Neural progenitor cell (in vitro differentiated cells): ENCODE measurements around the gene IRS2.

ENCODE experiments used
- EZH2phosphoT487 ChIP-seq: fragments of 200-600 bp; sonication (generic); IDR thresholded peaks from 2 replicates; pipeline ENCODE4 v1.6.1; 2017; ENCODE audit warnings: antibody characterized with exemption
- TF ChIP-seq, protein P1 (sequence below): fragments of 200-600 bp; sonication (generic); IDR thresholded peaks from 2 replicates; pipeline ENCODE4 v1.5.1; 2017; ENCODE audit warnings: antibody characterized with exemption, mild to moderate bottlenecking

DNA sequence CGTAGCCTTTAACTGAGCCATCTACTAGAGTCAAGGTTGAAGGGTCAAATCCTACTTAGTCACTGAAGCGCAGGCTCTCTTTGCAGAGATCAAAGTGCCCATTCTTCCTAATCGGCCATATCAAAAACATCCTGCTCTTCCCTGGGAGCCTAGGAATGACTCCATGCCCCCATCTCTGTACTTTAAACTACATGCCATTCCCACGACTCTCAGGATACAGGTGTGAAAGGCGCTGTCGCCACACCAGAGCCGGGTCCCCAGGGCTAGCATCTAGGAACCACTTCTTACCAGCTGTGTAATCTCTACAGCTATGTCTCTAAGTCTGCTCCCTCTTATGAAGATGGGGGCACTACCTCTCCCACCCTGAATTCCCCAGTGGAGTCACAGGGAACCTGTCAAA lies 22.3 kb downstream of the IRS2 start:
- TF ChIP-seq EZH2phosphoT487, result no peak
- TF ChIP-seq, protein P1, sequence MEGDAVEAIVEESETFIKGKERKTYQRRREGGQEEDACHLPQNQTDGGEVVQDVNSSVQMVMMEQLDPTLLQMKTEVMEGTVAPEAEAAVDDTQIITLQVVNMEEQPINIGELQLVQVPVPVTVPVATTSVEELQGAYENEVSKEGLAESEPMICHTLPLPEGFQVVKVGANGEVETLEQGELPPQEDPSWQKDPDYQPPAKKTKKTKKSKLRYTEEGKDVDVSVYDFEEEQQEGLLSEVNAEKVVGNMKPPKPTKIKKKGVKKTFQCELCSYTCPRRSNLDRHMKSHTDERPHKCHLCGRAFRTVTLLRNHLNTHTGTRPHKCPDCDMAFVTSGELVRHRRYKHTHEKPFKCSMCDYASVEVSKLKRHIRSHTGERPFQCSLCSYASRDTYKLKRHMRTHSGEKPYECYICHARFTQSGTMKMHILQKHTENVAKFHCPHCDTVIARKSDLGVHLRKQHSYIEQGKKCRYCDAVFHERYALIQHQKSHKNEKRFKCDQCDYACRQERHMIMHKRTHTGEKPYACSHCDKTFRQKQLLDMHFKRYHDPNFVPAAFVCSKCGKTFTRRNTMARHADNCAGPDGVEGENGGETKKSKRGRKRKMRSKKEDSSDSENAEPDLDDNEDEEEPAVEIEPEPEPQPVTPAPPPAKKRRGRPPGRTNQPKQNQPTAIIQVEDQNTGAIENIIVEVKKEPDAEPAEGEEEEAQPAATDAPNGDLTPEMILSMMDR, result no peak
